HCT116 (cell line): Measurements from ENCODE around the gene PCDHGB4. TPM values are rescaled to one million over a fixed set of nuclear protein-coding genes. Genes with fewer than 3 reads are reported as not detected.

Experiments used
- ATAC-seq: fragments of 200-7000 bp; cut with Tn5 transposase; 2 replicates; pipeline ENCODE4 v1.9.1; 2020; ENCODE audit warnings: mild to moderate bottlenecking, moderate library complexity
- BruUV-seq: library from RNA; stranded (reverse); fragments of 400-500 nt; replicated peaks from 2 replicates; lab custom pipeline; 2021; lab: Mats Ljungman, UMichigan
- CTCF ChIA-PET: fragments of 300-600 bp; sonication (Branson Sonifier 250); formaldehyde crosslinking; loops from one replicate; lab custom pipeline; 2021; ENCODE audit warnings: antibody characterized with exemption; lab: Charles Lee
- POLR2A ChIA-PET: fragments of 300-600, 350-600 bp; sonication (Branson Sonifier 250); formaldehyde crosslinking; loops from one replicate; lab custom pipeline; 2021; ENCODE audit warnings: antibody characterized with exemption; lab: Charles Lee
- RAD21 ChIA-PET, 2 experiments: fragments of 300-600 bp; sonication (Branson Sonifier 250); formaldehyde crosslinking; loops; one replicate each; lab custom pipeline; 2023; ENCODE audit warnings: low total read pairs in 2 of 2; ENCODE audit not compliant: uncharacterized antibody in 2 of 2, unreplicated experiment in 2 of 2, low non-redundant PET in 1 of 2; lab: Charles Lee
- DNase-seq: peaks from one replicate; pipeline ENCODE4 v3.0.0-alpha.2; 2010; ENCODE audit warnings: low read depth, low spot score
- H2AFZ ChIP-seq: fragments of 200-600 bp; shearing (Covaris generic), sonication (generic); 2 replicates; pipeline ENCODE4 v1.6.1; 2017; ENCODE audit warnings: low read depth, mixed run types, mixed read lengths, antibody characterized with exemption, low read length; ENCODE audit not compliant: poor library complexity, severe bottlenecking
- H3K27ac ChIP-seq: 2 replicates; pipeline ENCODE4 v1.5.1; 2012; ENCODE audit warnings: low read depth, low read length
- H3K27me3 ChIP-seq: fragments of 200-600 bp; sonication (generic); 2 replicates; pipeline ENCODE4 v1.6.1; 2016; ENCODE audit warnings: mixed run types, low read length, mixed read lengths; ENCODE audit not compliant: insufficient read depth
- H3K36me3 ChIP-seq, 2 experiments: fragments of 200-500 bp in 1 of 2; fragments of 200-600 bp in 1 of 2; sonication (Bioruptor generic) in 1 of 2; sonication (generic) in 1 of 2; 2 replicates each; pipeline versions ENCODE4 v1.5.1 to v1.6.1; 2014 to 2016; ENCODE audit warnings: low read length in 2 of 2, inconsistent platforms in 1 of 2, mixed read lengths in 1 of 2, mixed run types in 1 of 2; ENCODE audit not compliant: insufficient read depth in 2 of 2, control insufficient read depth in 1 of 2
- H3K4me1 ChIP-seq, 2 experiments: fragments of 200-600 bp in 1 of 2; sonication (generic) in 1 of 2; 2 replicates each; pipeline versions ENCODE4 v1.5.1 to v1.6.1; 2012 to 2017; ENCODE audit warnings: low read length in 2 of 2, inconsistent platforms in 1 of 2, mild to moderate bottlenecking in 1 of 2, mixed read lengths in 1 of 2, mixed run types in 1 of 2, moderate library complexity in 1 of 2; ENCODE audit not compliant: insufficient read depth in 2 of 2, control insufficient read depth in 1 of 2
- H3K4me2 ChIP-seq: fragments of 200-600 bp; sonication (generic); 2 replicates; pipeline ENCODE4 v1.6.1; 2017; ENCODE audit warnings: mixed run types, low read length, mixed read lengths
- H3K4me3 ChIP-seq, 2 experiments: fragments of 200-600 bp in 1 of 2; sonication (generic) in 1 of 2; replicated peaks in 1 of 2; 2 replicates each; pipeline ENCODE4 v1.5.1; 2011 to 2016; ENCODE audit warnings: low read length in 2 of 2, control low read depth in 1 of 2, low read depth in 1 of 2, mild to moderate bottlenecking in 1 of 2, mixed read lengths in 1 of 2, mixed run types in 1 of 2
- H3K79me2 ChIP-seq: fragments of 200-600 bp; sonication (generic); 2 replicates; pipeline ENCODE4 v1.6.1; 2017; ENCODE audit warnings: mild to moderate bottlenecking, mixed run types, low read length, moderate library complexity, mixed read lengths; ENCODE audit not compliant: insufficient read depth
- H3K9ac ChIP-seq: fragments of 200-600 bp; sonication (generic); 2 replicates; pipeline ENCODE4 v1.6.1; 2016; ENCODE audit warnings: low read length, mixed read lengths
- H3K9me2 ChIP-seq: fragments of 200-600 bp; sonication (generic), shearing (Covaris generic); 2 replicates; pipeline ENCODE4 v1.6.1; 2017; ENCODE audit warnings: mixed run types, mild to moderate bottlenecking, moderate library complexity; ENCODE audit not compliant: insufficient read depth
- H3K9me3 ChIP-seq, 2 experiments: fragments of 200-500 bp in 1 of 2; fragments of 200-600 bp in 1 of 2; sonication (Bioruptor generic) in 1 of 2; sonication (generic) in 1 of 2; 2 replicates each; pipeline ENCODE4 v1.6.1; 2014 to 2017; ENCODE audit warnings: low read length in 2 of 2, mixed read lengths in 2 of 2, inconsistent platforms in 1 of 2, low read depth in 1 of 2, mild to moderate bottlenecking in 1 of 2, mixed run types in 1 of 2, moderate library complexity in 1 of 2; ENCODE audit not compliant: control insufficient read depth in 1 of 2, insufficient read depth in 1 of 2
- H4K20me1 ChIP-seq: fragments of 200-600 bp; sonication (generic), shearing (Covaris generic); 2 replicates; pipeline ENCODE4 v1.6.1; 2017; ENCODE audit warnings: mixed run types, mild to moderate bottlenecking, moderate library complexity; ENCODE audit not compliant: insufficient read depth
- CEBPB ChIP-seq: IDR thresholded peaks from 2 replicates; pipeline ENCODE4 v1.6.1; 2012; ENCODE audit warnings: low read depth
- EGR1 ChIP-seq: IDR thresholded peaks from 2 replicates; pipeline ENCODE4 v1.6.1; 2012; ENCODE audit warnings: low read depth
- ELF1 ChIP-seq: IDR thresholded peaks from 2 replicates; pipeline ENCODE4 v1.6.1; 2012; ENCODE audit warnings: low read depth, borderline replicate concordance
- FOSL1 ChIP-seq: IDR thresholded peaks from 2 replicates; pipeline ENCODE4 v1.6.1; 2012; ENCODE audit warnings: low read depth
- JUND ChIP-seq: IDR thresholded peaks from 2 replicates; pipeline ENCODE4 v1.6.1; 2012
- RAD21 ChIP-seq: IDR thresholded peaks from 2 replicates; pipeline ENCODE4 v1.6.1; 2012; ENCODE audit warnings: low read depth, mild to moderate bottlenecking
- SIN3A ChIP-seq: IDR thresholded peaks from 2 replicates; pipeline ENCODE4 v1.6.1; 2012; ENCODE audit warnings: low read depth
- TCF7L2 ChIP-seq: IDR thresholded peaks from 2 replicates; pipeline ENCODE4 v1.7.0; 2011; ENCODE audit warnings: borderline replicate concordance, inconsistent platforms; ENCODE audit not compliant: insufficient read depth, insufficient read length; ENCODE audit errors: extremely low read depth
- YY1 ChIP-seq: IDR thresholded peaks from 2 replicates; pipeline ENCODE4 v1.6.1; 2011; ENCODE audit warnings: low read length, low read depth, moderate library complexity, mild to moderate bottlenecking; ENCODE audit not compliant: insufficient replicate concordance; ENCODE audit errors: extremely low read depth
- ZFX ChIP-seq: fragments of 450-650 bp; IDR thresholded peaks from 2 replicates; pipeline ENCODE4 v1.6.1; 2017
- ZNF274 ChIP-seq: fragments of 200-500 bp; sonication (Bioruptor generic); IDR thresholded peaks from 2 replicates; pipeline ENCODE4 v1.6.1; 2014; ENCODE audit warnings: mild to moderate bottlenecking, low read depth, low read length, inconsistent platforms
- intact Hi-C: fragments of 100-400 bp; cut with micrococcal nuclease; formaldehyde crosslinking; loops from 2 replicates; pipeline ENCODE4 v1.10.0; 2022
- total RNA-seq: library from RNA; stranded (reverse); gene quantifications from one replicate; pipeline ENCODE4 v1.2.1, GENCODE V29; 2021; ENCODE audit not compliant: unreplicated experiment
- TF ChIP-seq, protein P1 (sequence below): IDR thresholded peaks from 2 replicates; pipeline ENCODE4 v1.6.1; 2012
- TF ChIP-seq, protein P2 (sequence below): IDR thresholded peaks from 2 replicates; pipeline ENCODE4 v1.6.1; 2012

Gene PCDHGB4
- total RNA-seq, 1 experiment from 2014 or later = not detected

DNA sequence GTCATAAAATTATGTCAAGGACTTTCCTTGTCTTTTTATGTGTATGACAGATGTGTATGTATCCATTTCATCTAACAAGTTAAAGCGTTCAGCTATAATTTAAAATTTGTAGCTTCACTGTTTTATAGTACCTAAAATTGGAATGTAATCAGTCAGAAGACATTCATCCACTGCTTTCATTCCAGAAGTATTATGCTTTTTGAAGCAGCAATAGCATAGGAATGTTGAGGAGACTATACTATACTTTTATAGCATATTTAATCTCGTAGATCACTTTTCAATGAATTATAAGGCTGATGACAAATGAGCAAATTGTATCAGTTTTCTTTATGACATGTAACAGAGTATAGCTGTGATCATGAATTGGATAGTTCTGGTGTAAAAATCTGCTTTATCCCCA is 49.7 kb downstream of the PCDHGB4 start:
- ChIA-PET RAD21 (no interaction called here), CTCF (interaction anchor here (1.6 kb wide), 1 partner anchor 120 kb away, joined by 3 read pairs; no protein-coding TSS in a partner anchor)
- no peaks in the 10 kb centered on the region for H3K9me3 ChIP-seq
- DNase-seq = no peak
- no peak for ATAC-seq
- H4K20me1 ChIP-seq = no peaks in the 10 kb centered on the region
- no peaks in the 10 kb centered on the region for H3K4me1 ChIP-seq
- no peaks in the 10 kb centered on the region for H3K27me3 ChIP-seq
- H3K79me2 ChIP-seq = no peaks in the 10 kb centered on the region
- H3K4me2 ChIP-seq = no peak overlapping the region
- H3K36me3 ChIP-seq = no peaks in the 10 kb centered on the region
- H3K4me3 ChIP-seq = no peak overlapping the region
- BruUV-seq = no TSS peak
- H3K9ac ChIP-seq = no peak overlapping the region
- TF ChIP-seq TCF7L2 (no peak), ZFX (no peak), ZNF274 (no peak), CEBPB (no peak), SIN3A (no peak), EGR1 (no peak), ELF1 (no peak), JUND (no peak), FOSL1 (no peak), YY1 (no peak), RAD21 (no peak)
- TF ChIP-seq, protein P1, sequence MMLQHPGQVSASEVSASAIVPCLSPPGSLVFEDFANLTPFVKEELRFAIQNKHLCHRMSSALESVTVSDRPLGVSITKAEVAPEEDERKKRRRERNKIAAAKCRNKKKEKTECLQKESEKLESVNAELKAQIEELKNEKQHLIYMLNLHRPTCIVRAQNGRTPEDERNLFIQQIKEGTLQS = no peak
- TF ChIP-seq, protein P2, sequence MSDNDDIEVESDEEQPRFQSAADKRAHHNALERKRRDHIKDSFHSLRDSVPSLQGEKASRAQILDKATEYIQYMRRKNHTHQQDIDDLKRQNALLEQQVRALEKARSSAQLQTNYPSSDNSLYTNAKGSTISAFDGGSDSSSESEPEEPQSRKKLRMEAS = no peak
- TF ChIP-seq, all 23 proteins: peak for 0
- H3K27ac ChIP-seq = no peak overlapping the region
- POLR2A ChIA-PET = no interaction called here
- intact Hi-C loops = no loop called here
- no peak overlapping the region for H2AFZ ChIP-seq
- H3K9me2 ChIP-seq = no peaks in the 10 kb centered on the region
